NCI-H69 (cell line): ENCODE data around the gene KCP.
"Not testable (repeated sequence)": the region's sequence is repeated elsewhere in the genome, so short reads cannot be mapped to it uniquely, and the experiment has no call there.

Experiments
- DNase-seq: peaks from one replicate; lab custom pipeline; 2025; lab: John Stamatoyannopoulos, UW

KCP gene

DNA sequence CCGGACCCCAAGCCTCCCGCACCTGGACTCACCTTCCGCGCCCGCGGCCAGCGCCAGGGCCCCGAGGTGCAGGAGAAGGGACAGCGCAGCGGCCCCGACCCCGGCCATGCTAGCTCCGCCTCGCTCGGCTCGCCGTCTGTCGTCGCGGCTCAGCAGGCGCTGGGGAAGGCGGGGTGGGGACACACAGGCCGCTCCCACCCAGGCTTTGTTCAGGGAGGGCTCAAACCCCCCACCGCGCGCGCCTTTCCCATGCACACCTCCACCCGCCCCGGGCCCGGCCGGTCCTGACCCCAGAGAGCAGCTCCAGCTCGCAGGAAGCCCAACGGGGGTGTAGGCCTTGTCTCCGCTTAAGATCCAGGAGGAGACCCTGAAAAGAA, at the start of gene KCP:
Gene KCP (minus strand): TSS at position 141 of the 377 bp plus-strand sequence. CDS start 33 bp downstream, at position 108.
- peak; percentile 47 for DNase-seq

DNA sequence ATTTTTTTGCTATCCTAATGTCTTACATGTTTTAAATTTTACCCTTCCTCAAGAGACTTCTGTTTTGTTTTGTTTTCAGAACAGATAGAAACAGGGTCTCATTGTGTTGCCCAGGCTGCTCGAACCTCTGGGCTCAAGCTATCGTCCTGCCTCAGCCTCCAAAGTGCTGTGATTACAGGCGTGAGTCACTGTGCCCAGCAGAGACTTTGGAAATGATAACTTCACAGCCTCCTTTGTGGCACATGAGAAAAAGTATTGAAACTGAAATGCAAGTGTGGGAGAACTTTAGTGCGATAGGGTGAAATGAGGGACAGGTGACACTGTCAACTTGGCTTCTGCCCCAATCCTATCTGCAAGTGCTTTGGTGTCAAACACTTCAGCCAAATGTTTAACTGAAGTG, 48.8 kb upstream of the KCP start:
- DNase-seq = no peak

DNA sequence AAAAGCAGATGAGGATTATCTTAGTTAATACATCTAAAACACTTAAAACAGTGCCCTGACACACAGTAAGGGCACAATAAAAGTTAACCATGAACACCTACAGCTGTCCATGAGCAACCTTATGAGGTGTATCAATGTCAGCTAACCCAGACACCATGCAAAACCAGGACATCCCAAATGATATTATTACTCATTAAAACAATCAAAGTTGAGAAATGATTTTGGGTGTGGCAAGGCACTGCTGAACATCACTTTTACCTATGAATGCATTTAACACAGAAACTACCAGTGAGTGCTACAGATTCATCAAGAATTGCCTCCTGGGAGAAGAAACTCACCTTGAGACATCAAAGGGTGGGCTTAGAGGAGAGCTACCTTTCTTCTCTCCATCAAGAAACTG, 45.5 kb upstream of the KCP start:
- DNase-seq = no peak

DNA sequence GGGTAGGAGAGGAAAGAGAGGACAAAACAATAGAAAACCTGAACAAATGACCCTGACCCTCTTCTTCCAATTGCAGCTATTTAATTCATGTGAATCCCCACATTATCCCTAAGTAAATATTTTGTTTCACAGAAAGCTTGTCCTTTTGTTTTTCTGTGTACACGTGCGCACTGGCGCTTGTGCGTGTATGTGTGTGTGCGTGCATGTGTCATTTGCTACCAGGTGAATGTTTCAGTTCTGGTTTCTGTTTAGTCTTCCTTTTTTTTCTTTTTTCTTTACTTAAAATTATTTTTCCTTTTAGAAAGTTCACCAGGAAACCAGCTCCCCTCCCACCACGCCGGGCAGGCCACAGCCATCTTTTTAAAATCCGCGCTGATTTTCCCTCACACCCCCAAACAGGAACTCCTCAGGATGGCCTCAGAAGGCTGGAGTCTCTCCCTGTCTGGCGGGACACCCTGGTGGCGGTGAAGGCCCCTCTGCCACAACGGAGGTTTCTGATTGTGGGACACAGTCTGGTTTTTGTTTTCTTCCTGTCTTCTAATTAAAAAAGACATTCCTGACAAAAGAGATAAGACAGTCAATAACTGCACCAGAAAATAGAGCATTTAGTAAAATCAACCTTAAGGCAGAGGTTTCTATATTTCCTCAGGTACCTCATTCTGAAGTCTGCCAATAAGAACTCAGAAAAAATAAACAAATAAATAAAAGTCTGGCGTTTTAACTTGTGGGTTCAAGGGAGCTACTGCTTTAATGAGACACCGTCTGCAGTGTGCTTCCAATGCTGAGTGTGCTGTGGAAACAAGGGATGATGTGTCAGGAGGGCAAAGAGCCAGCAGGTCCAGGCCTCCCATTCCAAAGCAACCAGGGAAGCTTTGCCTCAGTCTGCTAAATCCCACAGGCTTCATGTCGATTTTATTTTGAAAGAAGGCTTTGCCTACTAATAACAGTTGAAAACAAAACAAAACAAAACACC, 44.6 kb upstream of the KCP start:
- peak; percentile 69 for DNase-seq

DNA sequence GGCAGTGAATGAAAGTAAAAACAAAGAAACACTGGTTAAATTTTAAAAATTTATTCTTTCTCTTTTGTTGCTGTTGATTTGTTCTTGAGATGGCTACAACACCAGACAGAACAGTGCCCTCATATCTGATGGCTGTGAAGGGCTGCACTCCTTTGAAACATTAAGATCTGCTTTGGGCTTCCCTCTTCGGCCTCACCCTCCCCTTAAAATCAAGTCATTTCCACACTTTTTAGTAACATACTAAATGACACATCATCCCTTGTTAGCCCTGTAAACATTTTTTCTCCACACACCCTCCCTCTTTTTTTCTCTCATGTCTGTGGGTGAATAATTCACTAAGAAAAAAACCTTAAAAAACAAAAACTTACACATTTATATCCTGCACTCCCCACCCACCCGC, 43.6 kb upstream of the KCP start:
- DNase-seq = no peak

DNA sequence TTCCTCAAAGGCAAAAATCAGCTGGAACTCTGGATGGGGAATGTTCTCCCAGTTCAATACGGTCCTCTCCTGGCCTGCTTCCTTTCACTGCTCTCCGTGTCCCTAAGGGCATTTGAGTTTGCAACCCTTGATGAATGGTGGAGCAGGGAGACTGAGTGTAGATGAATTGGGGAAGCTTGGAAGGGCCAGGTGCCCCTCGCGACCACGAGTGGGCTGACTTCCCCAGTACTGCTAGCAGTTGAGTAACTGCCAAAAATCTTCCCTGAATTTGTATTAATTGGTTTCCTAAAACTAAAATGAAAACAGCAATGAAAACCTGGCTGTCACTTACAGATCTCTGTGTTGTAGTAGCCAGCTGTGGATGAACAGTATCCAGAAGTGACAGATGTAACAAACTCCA, 40.8 kb upstream of the KCP start:
- no peak for DNase-seq

DNA sequence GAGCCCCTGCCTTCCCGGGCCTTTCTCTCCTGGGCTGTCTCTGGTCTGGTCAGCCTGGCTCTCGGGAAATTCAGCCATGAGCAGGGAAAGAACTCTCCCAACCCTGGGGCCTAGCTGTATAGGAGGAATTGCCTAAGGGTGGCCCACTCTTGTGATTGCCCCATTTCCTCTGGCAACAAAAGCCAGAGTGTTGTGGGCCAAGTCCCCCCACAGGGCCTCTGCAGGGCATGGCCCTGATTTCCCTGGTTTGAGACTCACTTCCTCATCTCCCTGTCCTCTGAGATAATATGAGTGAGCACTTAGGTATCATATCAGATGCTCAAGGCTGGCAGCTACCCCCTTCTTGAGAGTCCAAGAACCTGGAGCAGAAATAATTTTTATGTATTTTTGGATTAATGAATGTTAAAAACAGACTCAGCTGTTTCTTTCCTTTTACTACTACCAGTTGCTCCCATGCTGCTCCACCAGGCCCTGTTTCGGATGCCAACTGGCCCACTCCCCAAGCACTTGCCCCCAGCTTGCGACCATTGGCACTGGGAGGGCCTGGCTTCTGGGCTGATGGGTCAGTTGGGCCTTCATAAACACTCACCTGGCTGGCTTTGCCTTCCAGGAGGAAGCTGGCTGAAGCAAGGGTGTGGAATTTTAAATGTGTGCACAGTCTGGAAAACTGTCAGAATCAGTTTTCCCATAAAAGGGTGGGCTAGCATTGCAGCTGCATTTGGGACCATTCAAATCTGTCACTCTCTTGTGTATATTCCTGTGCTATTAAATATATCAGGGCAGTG, 38.7 kb upstream of the KCP start:
- DNase-seq = no peak

DNA sequence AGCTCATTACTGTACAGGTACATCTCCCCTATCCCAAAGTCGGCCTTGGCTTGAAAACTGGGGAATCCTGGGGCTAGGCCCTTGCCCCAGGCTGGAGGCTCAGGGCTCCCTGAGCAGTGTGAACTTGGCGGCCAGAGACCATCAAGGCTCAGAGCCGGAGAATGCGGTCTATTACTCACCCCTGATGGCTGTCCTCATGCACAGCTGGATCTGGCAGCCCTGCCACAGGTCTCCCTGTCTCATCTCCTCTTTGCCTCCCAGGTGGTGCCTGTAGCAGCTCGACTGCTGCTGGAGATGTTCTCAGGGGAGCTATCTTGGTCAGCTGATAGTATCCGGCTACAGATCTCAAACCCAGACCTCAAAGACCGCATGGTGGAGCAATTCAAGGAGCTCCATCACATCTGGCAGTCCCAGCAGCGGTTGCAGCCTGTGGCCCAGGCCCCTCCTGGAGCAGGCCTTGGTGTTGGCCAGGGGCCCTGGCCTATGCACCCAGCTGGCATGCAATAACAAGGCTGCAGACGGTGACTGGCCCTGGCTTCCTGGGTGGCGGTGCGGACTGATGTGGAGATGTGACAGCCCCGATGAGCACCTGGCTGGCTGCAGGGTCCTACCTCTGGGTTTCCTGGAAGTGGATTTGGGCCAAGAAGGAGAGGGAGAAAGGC, 37.9 kb upstream of the KCP start:
- DNase-seq = no peak

DNA sequence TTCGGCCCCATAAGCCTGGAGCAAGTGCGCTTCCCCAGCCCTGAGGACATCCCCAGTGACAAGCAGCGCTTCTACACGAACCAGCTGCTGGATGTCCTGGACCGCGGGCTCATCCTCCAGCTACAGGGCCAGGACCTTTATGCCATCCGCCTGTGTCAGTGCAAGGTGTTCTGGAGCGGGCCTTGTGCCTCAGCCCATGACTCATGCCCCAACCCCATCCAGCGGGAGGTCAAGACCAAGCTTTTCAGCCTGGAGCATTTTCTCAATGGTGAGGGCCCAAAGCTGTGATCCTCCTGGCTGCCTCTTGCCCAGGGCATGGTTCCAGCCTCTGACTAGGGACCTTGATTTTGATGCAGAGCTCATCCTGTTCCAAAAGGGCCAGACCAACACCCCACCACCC, 37.3 kb upstream of the KCP start:
- DNase-seq = no peak

DNA sequence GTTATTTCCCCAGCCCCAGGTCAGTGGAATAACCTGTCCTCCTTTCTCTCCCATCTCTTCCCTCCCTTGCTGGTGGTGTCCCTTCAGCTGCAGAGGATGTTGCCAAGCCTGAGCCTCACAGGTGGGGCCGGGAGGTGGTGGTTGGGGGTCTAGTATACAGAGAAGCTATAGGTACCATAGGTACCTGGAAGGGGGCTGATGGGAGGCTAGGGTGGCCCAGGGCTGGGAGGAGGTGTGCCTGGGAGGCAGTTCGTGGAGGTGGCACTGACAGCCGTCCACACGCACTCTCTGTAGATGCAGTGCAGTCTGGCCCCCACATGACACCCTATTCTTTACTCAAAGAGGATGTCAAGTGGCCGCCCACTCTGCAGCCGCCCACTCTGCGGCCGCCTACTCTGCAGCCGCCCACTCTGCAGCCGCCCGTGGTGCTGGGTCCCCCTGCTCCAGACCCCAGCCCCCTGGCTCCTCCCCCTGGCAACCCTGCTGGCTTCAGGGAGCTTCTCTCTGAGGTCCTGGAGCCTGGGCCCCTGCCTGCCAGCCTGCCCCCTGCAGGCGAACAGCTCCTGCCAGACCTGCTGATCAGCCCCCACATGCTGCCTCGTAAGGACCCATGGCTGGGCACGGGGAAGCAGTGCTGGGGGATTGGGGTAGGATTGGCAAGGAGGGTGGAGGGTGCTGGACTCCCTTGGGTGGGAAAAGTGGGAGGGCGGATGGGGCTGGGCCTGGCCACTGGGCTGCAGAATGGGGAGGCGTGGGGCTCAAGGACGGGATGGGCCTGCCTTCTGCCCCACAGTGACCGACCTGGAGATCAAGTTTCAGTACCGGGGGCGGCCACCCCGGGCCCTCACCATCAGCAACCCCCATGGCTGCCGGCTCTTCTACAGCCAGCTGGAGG, 36.7 kb upstream of the KCP start:
- no peak for DNase-seq

DNA sequence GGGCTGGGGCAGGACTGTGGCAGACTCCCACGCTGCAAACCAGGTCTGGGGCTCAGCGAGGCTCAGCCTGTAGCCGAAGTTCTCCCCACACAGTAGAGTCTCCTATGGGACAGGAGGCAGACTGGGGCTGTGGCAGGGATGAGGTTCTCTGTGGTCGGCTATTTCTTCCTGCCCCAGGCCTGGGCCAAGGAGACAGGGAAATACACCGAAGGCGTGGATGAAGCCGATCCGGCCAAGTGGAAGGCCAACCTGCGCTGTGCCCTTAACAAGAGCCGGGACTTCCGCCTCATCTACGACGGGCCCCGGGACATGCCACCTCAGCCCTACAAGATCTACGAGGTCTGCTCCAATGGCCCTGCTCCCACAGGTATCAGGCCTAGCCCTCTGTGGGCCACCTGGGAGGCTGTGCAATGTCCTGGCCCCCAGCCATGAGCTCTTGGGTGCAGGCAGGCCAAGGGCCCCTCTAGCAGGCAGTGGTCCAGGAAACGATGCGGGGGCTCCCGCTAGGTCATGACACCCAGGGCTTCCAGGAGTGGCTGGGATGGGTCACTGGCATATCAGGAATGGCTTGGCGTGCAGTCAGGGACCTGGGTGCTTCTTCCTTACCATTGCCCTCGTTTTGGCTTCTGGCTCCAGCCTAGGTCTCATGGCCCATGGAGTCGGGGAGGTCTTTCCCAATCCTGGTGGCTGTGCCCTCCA, 35.3 kb upstream of the KCP start:
- no peak for DNase-seq

DNA sequence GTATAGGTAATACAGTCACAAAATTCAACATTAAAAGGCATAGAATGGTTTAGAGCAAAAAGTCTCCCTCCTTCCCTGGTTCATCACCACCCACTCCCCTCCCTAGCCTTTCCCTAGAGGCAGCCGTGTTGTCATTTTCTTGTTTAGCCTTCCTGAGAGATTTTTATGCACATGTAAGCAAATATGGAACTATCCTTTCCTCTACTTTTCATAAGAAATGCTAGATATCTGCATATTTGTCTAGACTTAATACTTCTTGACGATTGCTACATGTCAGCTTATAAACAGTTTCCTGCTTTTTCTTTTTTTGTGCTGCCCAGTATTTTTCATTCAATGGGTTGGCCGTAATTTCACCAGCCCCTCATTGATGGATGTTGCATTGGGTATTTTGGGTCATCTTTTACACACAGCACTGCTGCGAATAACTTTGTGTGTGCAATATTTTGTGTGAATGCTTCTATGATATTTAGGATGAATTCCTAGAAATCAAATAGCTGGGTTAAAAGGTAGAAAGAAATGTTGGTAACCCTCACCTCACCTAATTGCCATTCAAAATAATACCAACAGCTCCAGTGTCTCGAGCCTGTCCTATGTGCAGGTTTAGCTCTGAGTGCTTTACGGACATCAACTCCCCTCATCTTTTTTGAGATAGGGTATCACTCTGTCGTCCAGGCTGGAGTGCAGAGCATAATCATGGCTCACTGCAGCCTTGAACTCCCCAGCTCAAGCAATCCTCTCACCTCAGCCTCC, 34.2 kb upstream of the KCP start:
- DNase-seq = no peak

DNA sequence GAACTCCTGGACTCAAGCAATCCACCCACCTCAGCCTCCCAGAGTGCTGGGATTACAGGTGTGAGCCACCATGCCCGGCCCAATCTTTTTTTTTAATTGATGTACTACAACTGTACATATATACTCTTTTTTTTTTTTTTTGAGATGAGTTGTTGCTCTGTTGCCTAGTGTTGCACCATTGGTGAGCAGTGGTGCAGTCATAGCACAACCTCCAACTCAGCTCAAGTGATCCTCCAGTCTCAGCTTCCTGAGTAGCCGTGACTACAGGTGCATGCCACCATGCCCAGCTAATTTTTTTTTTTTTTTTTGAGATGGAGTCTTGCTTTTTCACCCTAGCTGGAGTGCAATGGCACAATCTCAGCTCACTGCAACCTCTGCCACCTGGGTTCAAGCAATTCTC, 32.7 kb upstream of the KCP start:
- not testable (repeated sequence) for DNase-seq

DNA sequence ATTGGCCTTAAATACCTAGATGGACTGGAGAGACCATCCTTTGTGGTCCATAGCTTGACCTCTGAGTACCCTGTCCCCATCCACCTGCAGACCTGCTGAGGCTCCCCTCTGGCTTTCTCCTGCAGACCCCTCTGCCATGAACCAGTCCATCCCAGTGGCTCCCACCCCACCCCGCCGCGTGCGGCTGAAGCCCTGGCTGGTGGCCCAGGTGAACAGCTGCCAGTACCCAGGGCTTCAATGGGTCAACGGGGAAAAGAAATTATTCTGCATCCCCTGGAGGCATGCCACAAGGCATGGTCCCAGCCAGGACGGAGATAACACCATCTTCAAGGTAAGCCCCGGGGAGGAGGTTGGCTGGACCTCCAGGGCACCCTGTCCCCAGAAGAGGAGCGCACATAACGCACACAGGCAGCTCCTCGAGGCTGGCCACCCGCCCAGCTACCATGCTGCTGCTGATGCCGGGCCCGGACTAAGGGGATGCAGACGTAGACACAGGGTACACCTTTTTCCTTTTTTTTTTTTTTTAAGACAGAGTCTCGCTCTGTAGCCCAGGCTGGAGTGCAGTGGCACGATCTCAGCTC, 31.5 kb upstream of the KCP start:
- no peak for DNase-seq

DNA sequence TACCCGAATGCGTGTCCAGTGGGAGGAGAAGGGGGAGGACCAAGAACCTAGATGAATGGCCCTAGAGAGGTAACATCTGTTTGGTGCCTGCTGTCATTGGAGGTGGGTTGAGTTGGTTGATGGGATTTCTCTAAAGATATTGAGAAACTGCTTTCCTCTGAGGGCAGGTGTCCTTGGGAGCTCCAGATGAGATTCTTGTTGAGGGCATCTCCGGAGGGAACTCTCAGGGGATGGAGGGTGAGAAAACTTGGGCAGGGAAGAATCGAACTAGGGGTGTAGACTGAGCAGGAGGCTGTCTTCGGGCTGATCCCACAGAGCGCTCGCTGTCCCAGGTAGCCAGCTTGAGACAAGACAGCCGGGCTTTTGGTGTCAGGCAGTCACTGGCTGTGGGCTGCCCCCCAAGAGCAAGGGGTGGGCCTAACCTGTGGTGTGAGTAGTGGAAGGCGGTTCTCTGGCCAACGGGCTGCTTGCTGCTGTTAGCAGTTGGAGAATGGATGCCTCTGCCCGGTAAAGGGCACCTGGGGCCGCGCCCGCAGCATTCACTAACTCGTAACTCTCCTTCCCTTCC, 30.9 kb upstream of the KCP start:
- no peak for DNase-seq

DNA sequence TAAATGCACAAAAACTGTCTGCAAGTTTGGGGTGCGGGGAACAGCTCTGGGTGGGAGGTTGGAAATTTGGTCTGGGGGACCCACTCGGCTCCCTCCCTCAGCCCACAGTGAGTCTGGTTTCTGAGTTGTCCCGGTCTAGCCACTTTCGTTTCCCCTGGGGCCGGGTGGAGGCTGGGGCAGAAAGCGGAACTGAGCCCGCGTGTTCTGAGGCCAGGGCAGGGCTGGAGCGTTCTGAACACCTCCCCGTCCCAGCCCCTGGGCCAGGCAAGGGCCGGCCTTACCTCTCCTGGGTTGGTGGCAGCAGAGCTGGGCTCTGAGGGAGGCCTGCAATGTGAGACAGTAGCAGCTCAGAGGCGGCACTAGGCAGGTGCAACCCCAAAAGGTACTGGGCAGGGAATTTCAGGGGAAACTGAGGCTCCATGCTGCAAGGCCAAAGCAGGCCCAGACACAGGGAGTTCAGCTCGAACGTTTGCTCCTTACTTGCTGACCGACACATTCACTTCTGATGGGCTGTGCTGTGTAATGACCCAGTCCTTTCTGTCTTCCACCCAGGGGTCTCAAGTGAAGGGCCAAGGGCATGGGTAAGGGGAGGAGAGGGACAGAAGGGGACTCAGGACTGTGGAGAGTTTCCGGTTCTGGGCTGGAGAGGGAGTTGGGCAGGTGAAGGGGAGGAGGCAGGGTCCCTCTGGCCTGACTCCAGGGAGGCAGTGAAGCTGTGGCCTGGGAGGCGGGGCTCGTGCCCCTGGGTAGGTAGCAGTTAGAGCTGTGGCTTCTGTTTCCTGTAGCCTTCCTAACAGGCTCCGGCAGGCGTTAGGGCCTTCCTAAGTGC, 30.2 kb upstream of the KCP start:
- peak; percentile 73 for DNase-seq

DNA sequence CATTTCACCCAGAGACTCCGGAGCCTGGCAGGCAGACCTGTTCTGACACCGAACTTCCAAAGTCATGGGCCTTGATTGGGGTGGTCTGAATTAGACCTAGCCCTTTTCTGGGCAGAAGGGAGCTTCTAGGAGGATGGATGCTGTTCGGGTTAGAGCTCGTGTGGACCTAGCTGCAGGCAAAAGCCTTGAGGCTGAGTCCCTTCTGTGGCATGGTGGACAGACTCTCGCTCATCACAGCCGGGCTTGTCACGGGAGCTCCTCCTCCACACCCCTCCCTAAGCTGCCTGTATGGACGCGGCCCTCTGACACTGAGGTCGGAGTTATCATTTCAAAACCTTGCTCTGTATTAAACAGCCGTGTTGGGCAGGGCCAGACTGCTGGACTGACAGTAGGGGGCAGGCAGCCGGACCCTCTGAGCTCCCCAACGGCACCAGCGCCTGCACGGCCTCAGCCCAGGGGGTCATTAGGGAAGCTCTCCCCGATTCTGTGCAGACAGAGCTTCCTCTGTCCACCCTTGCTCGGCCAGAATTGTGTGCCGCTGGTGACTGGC, 29.4 kb upstream of the KCP start:
- DNase-seq = no peak
